ENCODE results near the gene SIT1.

Gene SIT1

DNA sequence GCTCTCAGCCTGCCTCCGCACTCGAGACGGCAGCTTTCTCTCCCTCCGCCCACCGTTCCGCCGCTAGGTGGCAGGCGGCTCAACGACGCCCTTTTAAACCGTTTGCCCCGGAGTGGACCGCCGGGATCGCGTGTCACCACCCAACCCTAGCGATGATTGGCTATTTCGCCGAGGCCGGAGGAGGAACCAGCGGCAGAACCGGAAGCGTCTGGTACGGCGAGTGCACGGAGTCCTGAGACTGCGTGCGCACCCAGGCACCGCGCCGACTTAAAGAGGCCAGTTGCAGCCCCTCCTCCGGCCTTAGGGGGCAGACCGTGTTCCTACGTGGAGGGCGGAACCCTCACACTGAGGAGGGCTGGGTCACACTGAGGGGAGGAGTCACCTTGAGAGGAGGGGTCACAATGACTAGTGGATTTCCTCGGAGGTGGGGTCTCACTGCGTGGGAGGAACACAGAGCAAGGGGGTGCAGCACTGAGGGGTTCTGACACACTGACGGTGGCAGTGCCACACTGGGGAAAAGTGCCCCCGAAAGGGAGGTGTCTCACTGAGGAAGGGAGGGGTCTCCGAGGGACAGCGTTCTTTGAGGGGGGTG, 46.6 kb downstream of the SIT1 start (continued):
- TF ChIP-seq, protein P1, sequence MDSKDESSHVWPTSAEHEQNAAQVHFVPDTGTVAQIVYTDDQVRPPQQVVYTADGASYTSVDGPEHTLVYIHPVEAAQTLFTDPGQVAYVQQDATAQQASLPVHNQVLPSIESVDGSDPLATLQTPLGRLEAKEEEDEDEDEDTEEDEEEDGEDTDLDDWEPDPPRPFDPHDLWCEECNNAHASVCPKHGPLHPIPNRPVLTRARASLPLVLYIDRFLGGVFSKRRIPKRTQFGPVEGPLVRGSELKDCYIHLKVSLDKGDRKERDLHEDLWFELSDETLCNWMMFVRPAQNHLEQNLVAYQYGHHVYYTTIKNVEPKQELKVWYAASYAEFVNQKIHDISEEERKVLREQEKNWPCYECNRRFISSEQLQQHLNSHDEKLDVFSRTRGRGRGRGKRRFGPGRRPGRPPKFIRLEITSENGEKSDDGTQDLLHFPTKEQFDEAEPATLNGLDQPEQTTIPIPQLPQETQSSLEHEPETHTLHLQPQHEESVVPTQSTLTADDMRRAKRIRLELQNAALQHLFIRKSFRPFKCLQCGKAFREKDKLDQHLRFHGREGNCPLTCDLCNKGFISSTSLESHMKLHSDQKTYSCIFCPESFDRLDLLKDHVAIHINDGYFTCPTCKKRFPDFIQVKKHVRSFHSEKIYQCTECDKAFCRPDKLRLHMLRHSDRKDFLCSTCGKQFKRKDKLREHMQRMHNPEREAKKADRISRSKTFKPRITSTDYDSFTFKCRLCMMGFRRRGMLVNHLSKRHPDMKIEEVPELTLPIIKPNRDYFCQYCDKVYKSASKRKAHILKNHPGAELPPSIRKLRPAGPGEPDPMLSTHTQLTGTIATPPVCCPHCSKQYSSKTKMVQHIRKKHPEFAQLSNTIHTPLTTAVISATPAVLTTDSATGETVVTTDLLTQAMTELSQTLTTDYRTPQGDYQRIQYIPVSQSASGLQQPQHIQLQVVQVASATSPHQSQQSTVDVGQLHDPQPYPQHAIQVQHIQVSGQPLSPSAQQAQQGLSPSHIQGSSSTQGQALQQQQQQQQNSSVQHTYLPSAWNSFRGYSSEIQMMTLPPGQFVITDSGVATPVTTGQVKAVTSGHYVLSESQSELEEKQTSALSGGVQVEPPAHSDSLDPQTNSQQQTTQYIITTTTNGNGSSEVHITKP (tag by site-specific recombination; IDR thresholded peaks at IDR 0.05), result 0 out of 2 replicates have a peak, but pooled peaks have one; percentile 51
- no peak for TF ChIP-seq ZNF670 (tag by site-specific recombination; IDR thresholded peaks at IDR 0.05; ENCODE audit: low read depth)
- no peak for TF ChIP-seq IKZF3 (tag by site-specific recombination; IDR thresholded peaks at IDR 0.05)
- no peak for TF ChIP-seq ZNF350 (tag by site-specific recombination; IDR thresholded peaks at IDR 0.05)
- TF ChIP-seq TRIM28 (IDR thresholded peaks at IDR 0.05; ENCODE audit: borderline replicate concordance, low read length), result peak; percentile 44; the same call in 1 of the 2 replicates
- peak; percentile 44; the same call in 1 of the 2 replicates for TF ChIP-seq ZBTB20 (tag by site-specific recombination; IDR thresholded peaks at IDR 0.05)
- no peak for TF ChIP-seq ZNF548 (tag by site-specific recombination; IDR thresholded peaks at IDR 0.05)
- TF ChIP-seq, protein P2, sequence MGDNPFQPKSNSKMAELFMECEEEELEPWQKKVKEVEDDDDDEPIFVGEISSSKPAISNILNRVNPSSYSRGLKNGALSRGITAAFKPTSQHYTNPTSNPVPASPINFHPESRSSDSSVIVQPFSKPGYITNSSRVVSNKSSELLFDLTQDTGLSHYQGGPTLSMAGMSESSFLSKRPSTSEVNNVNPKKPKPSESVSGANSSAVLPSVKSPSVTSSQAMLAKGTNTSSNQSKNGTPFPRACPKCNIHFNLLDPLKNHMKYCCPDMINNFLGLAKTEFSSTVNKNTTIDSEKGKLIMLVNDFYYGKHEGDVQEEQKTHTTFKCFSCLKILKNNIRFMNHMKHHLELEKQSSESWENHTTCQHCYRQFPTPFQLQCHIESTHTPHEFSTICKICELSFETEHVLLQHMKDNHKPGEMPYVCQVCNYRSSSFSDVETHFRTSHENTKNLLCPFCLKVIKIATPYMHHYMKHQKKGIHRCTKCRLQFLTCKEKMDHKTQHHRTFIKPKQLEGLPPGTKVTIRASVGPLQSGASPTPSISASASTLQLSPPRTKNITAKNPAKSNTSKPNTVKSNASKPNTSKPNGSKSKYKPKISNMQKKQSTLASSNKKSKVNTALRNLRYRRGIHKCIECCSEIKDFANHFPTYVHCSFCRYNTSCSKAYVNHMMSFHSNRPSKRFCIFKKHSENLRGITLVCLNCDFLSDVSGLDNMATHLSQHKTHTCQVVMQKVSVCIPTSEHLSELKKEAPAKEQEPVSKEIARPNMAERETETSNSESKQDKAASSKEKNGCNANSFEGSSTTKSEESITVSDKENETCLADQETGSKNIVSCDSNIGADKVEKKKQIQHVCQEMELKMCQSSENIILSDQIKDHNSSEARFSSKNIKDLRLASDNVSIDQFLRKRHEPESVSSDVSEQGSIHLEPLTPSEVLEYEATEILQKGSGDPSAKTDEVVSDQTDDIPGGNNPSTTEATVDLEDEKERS (tag by site-specific recombination; IDR thresholded peaks at IDR 0.05), result no peak
- TF ChIP-seq SP2 (tag by site-specific recombination; IDR thresholded peaks at IDR 0.05), result peak; percentile 93
- TF ChIP-seq ZNF677 (tag by site-specific recombination; IDR thresholded peaks at IDR 0.05), result no peak
- TF ChIP-seq ZNF747 (tag by site-specific recombination; IDR thresholded peaks at IDR 0.05), result no peak

DNA sequence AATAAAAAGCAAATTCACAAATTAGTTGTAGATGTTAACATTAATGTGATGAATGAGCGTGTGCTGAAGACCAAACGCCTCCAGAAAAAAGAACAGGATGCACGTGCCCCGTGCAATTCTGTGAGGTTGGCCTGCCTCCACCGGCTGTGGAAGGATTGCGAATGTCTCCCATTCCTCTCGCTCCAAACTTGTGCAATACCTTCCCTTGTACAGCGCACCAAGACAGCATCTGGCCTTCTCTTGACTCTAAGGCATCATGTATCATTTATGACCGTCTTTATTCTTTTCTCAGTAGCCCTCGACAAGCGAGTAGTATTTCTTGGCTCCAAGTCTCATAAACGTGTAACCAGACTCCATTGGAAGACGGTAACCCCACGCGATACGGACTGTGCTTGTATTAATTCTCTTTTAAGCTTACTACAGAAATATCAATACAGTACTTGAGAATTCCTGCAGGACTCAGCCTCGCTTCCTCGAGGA, 47.2 kb downstream of the SIT1 start:
- TF ChIP-seq ZNF24 (tag by site-specific recombination; IDR thresholded peaks at IDR 0.05) (0 out of 2 replicates have a peak, but pooled peaks have one; percentile 37), ZNF121 (tag by site-specific recombination; IDR thresholded peaks at IDR 0.05) (peak; percentile 51; the same call in 1 of the 2 replicates), ZBTB48 (tag by site-specific recombination; IDR thresholded peaks at IDR 0.05) (peak; percentile 32; the same call in 1 of the 2 replicates), BCL11B (tag by site-specific recombination; IDR thresholded peaks at IDR 0.05; ENCODE audit: low read depth) (no peak), ZNF335 (tag by site-specific recombination; conservative IDR thresholded peaks at IDR 0.05) (0 out of 2 replicates have a peak, but pooled peaks have one; percentile 22), ZSCAN30 (tag by site-specific recombination; IDR thresholded peaks at IDR 0.05) (peak; percentile 41; the same call in 1 of the 2 replicates), ZFP37 (tag by site-specific recombination; IDR thresholded peaks at IDR 0.05) (peak; percentile 18; the same call in 1 of the 2 replicates), KLF9 (tag by site-specific recombination; IDR thresholded peaks at IDR 0.05; ENCODE audit: low read depth) (no peak), ZNF501 (tag by site-specific recombination; IDR thresholded peaks at IDR 0.05) (0 out of 2 replicates have a peak, but pooled peaks have one; percentile 64), ZNF341 (tag by site-specific recombination; IDR thresholded peaks at IDR 0.05; ENCODE audit: low read depth) (no peak)
- TF ChIP-seq, protein P3, sequence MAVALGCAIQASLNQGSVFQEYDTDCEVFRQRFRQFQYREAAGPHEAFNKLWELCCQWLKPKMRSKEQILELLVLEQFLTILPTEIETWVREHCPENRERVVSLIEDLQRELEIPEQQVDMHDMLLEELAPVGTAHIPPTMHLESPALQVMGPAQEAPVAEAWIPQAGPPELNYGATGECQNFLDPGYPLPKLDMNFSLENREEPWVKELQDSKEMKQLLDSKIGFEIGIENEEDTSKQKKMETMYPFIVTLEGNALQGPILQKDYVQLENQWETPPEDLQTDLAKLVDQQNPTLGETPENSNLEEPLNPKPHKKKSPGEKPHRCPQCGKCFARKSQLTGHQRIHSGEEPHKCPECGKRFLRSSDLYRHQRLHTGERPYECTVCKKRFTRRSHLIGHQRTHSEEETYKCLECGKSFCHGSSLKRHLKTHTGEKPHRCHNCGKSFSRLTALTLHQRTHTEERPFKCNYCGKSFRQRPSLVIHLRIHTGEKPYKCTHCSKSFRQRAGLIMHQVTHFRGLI (tag by site-specific recombination; IDR thresholded peaks at IDR 0.05), result 0 out of 2 replicates have a peak, but pooled peaks have one; percentile 42
- no peaks in the 10 kb centered on the region for H3K4me1 ChIP-seq (ENCODE audit: control insufficient read depth, insufficient read depth, low read length)
- H3K27ac ChIP-seq (ENCODE audit: extremely low read depth, low read depth, low read length), result peak overlapping the region; percentile 43
- POLR2A ChIA-PET, result interaction anchor here (0.5 to 1.3 kb wide), 11 partner anchors 10 to 1548 kb away, joined by 3 to 6 read pairs (median 3); partner anchors contain the start of genes ATOSB, CCDC107, FANCG and RMRP
- H3K36me3 ChIP-seq (ENCODE audit: control insufficient read depth in 2 of 2, insufficient read depth in 1 of 2, low read length in 2 of 2), result peaks cover 0 to 21% of the 10 kb centered on the region in 2 experiments; a peak in 1 of 3 replicates
- no peaks in the 10 kb centered on the region for H3K9me3 ChIP-seq (ENCODE audit: control insufficient read depth, insufficient read depth, low read depth, low read length)
- H3K4me3 ChIP-seq (ENCODE audit: low read depth, low read length), result peak overlapping the region; percentile 33
- CTCF ChIA-PET, result interaction anchor here (0.5 to 2.6 kb wide), 27 partner anchors 10 to 941 kb away, joined by 3 to 22 read pairs (median 4); partner anchors contain the start of genes CA9, CCDC107, CCL27 and UNC13B
